ENCODE results near the gene GCNA. TPM values are rescaled to one million over a fixed set of nuclear protein-coding genes. Genes with fewer than 3 reads are reported as not detected.
A peak's percentile ranks its signal among the peaks of the same experiment; 100 is the strongest.
"Not testable (repeated sequence)": the region's sequence is repeated elsewhere in the genome, so short reads cannot be mapped to it uniquely, and the experiment has no call there.

GCNA gene
- total RNA-seq, 2 experiments from 2014 or later, result 2.1 to 4.2 TPM

DNA sequence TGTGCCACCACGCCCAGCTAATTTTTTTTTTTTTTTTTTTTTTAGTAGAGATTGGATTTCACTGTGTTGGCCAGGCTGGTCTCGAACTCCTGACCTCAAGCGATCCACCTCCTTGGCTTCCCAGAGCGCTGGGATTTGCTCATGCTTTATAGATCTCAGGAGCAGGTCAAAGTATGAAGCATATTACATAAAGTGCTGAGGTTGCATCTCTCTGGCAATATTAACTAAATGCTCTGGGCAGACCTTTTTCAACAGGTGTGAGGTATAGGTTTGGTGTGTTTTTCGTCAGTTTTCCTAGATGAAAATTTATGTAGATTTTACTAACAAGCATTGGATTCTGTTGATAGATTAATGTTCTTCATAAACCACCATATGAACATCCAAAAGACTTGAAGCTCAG, 19.3 kb upstream of the GCNA start:
- H3K9me3 ChIP-seq (ENCODE audit: low read length), result no peaks in the 10 kb centered on the region
- no peak overlapping the region for H3K4me3 ChIP-seq (ENCODE audit: low read depth, low read length, poor library complexity, severe bottlenecking)
- H3K4me1 ChIP-seq (ENCODE audit: insufficient read depth, low read length, poor library complexity, severe bottlenecking), result no peaks in the 10 kb centered on the region
- no peak overlapping the region for H3K4me2 ChIP-seq (ENCODE audit: low read length)
- no TSS peak for BruUV-seq (replicated peaks)
- peaks cover 99% of the 10 kb centered on the region for H3K36me3 ChIP-seq (ENCODE audit: insufficient read depth, low read length)
- no peak overlapping the region for H2AFZ ChIP-seq (ENCODE audit: low read length)
- no peaks in the 10 kb centered on the region for H3K9me2 ChIP-seq (ENCODE audit: insufficient read depth, low read length)
- intact Hi-C loops (cut with micrococcal nuclease; ENCODE audit: unreplicated experiment), result loop anchor here (10.0 kb wide), 1 partner anchor 134 kb away; no protein-coding TSS in a partner anchor
- no peaks in the 10 kb centered on the region for H4K20me1 ChIP-seq (ENCODE audit: insufficient read depth, low read length)
- TF ChIP-seq CTCF (conservative IDR thresholded peaks at IDR 0.05; ENCODE audit: low read length) (no peak), EZH2phosphoT487 (IDR thresholded peaks at IDR 0.05; ENCODE audit: borderline replicate concordance, low read depth, low read length) (no peak)
- CTCF ChIA-PET (ENCODE audit: unreplicated experiment), result no interaction called here
- no peak overlapping the region for H3K27ac ChIP-seq (ENCODE audit: low read depth, low read length, poor library complexity, severe bottlenecking)
- DNase-seq (ENCODE audit: low spot score), result no peak
- POLR2A ChIA-PET, result interaction anchor here (1.2 kb wide), 1 partner anchor 17 kb away, joined by 3 read pairs; no protein-coding TSS in a partner anchor
- H3K79me2 ChIP-seq (ENCODE audit: insufficient read depth, low read depth, low read length), result peaks cover 3% of the 10 kb centered on the region; the same call in 1 of the 2 replicates

DNA sequence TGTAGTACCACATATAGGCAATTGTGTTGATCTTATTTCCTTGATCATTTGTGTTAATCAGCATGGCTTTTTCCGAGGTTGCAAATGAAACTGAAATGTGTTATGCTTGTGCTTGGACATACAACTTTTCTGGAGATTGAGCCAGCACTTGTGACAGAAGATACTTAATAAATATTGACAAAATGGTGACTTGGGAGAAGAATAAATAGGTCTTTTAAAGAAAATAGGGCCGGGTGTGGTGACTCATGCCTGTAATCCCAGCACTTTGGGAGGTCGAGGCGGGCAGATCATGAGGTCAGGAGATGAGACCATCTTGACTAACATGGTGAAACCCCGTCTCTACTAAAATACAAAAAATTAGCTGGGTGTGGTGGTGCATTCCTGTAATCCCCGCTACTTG, 18.5 kb upstream of the GCNA start:
- H3K4me2 ChIP-seq (ENCODE audit: low read length); H3K79me2 ChIP-seq (ENCODE audit: insufficient read depth, low read depth, low read length); H3K9me3 ChIP-seq (ENCODE audit: low read length); H3K4me1 ChIP-seq (ENCODE audit: insufficient read depth, low read length, poor library complexity, severe bottlenecking); H3K4me3 ChIP-seq (ENCODE audit: low read depth, low read length, poor library complexity, severe bottlenecking); DNase-seq (ENCODE audit: low spot score); BruUV-seq (replicated peaks); H4K20me1 ChIP-seq (ENCODE audit: insufficient read depth, low read length); H2AFZ ChIP-seq (ENCODE audit: low read length); POLR2A ChIA-PET; H3K9me2 ChIP-seq (ENCODE audit: insufficient read depth, low read length); CTCF ChIA-PET (ENCODE audit: unreplicated experiment); H3K27ac ChIP-seq (ENCODE audit: low read depth, low read length, poor library complexity, severe bottlenecking): not testable (repeated sequence)
- H3K36me3 ChIP-seq (ENCODE audit: insufficient read depth, low read length), result peaks cover 99% of the 10 kb centered on the region
- intact Hi-C loops (cut with micrococcal nuclease; ENCODE audit: unreplicated experiment), result loop anchor here (10.0 kb wide), 2 partner anchors 135 to 175 kb away; no protein-coding TSS in a partner anchor

- TF ChIP-seq EZH2phosphoT487 (IDR thresholded peaks at IDR 0.05; ENCODE audit: borderline replicate concordance, low read depth, low read length) (no peak), CTCF (conservative IDR thresholded peaks at IDR 0.05; ENCODE audit: low read length) (peak; percentile 65)
- BruUV-seq (replicated peaks), result no TSS peak
- H4K20me1 ChIP-seq (ENCODE audit: insufficient read depth, low read length), result no peaks in the 10 kb centered on the region
- peak; percentile 24 for DNase-seq (ENCODE audit: low spot score)
- no peak overlapping the region for H2AFZ ChIP-seq (ENCODE audit: low read length)
- no peaks in the 10 kb centered on the region for H3K4me1 ChIP-seq (ENCODE audit: insufficient read depth, low read length, poor library complexity, severe bottlenecking)
- H3K79me2 ChIP-seq (ENCODE audit: insufficient read depth, low read depth, low read length), result no peaks in the 10 kb centered on the region
- peaks cover 98% of the 10 kb centered on the region for H3K36me3 ChIP-seq (ENCODE audit: insufficient read depth, low read length)
- no peaks in the 10 kb centered on the region for H3K9me3 ChIP-seq (ENCODE audit: low read length)
- no peak overlapping the region for H3K4me3 ChIP-seq (ENCODE audit: low read depth, low read length, poor library complexity, severe bottlenecking)
- CTCF ChIA-PET (ENCODE audit: unreplicated experiment), result no interaction called here
- intact Hi-C loops (cut with micrococcal nuclease; ENCODE audit: unreplicated experiment), result loop anchor here (10.0 kb wide), 1 partner anchor 179 kb away; no protein-coding TSS in a partner anchor
- POLR2A ChIA-PET, result interaction anchor here (0.6 kb wide), 1 partner anchor 60 kb away, joined by 3 read pairs; no protein-coding TSS in a partner anchor
- no peaks in the 10 kb centered on the region for H3K9me2 ChIP-seq (ENCODE audit: insufficient read depth, low read length)
- no peak overlapping the region for H3K4me2 ChIP-seq (ENCODE audit: low read length)
- no peak overlapping the region for H3K27ac ChIP-seq (ENCODE audit: low read depth, low read length, poor library complexity, severe bottlenecking)
Observed at GRCh38 chrX:71563921-71564320, 14.3 kb upstream of the GCNA start.
